ENCODE results near the gene TRAPPC2L. TPM values are rescaled to one million over a fixed set of nuclear protein-coding genes. Genes with fewer than 3 reads are reported as not detected.

Gene TRAPPC2L
- total and polyA plus RNA-seq, 10 of the 15 experiments (the other 5 are each of a cell fraction or from before 2014, with no cell fraction given): 56.3 to 363 (median 118) TPM

GRCh38 chr16:88846088-88846487 lies 10.8 kb upstream of the TRAPPC2L start (continued):
- TF ChIP-seq, protein P1, sequence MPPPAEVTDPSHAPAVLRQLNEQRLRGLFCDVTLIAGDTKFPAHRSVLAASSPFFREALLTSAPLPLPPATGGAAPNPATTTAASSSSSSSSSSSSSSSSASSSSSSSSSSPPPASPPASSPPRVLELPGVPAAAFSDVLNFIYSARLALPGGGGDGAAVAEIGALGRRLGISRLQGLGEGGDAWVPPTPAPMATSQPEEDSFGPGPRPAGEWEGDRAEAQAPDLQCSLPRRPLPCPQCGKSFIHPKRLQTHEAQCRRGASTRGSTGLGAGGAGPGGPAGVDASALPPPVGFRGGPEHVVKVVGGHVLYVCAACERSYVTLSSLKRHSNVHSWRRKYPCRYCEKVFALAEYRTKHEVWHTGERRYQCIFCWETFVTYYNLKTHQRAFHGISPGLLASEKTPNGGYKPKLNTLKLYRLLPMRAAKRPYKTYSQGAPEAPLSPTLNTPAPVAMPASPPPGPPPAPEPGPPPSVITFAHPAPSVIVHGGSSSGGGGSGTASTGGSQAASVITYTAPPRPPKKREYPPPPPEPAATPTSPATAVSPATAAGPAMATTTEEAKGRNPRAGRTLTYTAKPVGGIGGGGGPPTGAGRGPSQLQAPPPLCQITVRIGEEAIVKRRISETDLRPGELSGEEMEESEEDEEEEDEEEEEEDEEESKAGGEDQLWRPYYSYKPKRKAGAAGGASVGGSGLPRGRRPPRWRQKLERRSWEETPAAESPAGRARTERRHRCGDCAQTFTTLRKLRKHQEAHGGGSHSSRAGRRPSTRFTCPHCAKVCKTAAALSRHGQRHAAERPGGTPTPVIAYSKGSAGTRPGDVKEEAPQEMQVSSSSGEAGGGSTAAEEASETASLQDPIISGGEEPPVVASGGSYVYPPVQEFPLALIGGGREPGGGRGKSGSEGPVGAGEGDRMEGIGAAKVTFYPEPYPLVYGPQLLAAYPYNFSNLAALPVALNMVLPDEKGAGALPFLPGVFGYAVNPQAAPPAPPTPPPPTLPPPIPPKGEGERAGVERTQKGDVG (CRISPR knock-in tag; IDR thresholded peaks at IDR 0.05): no peak

DNA sequence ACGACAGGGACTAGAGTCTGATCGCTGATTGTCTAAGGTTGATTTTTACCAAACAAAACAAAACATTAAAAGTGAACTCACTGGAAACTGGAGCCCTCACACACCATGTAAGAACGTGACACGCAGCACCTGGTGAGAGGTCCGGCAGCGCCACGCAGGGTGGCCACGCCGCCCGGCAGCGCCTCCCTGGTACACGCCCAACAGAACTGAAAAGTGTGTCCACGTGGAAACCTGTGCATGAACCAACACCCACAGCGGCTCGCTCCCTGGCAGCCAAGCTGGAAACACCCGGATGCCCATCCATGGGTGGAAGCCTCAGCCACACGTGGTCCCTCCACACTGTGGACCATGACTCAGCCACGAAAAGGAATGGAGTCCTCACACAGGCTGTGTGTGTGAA lies 9.3 kb upstream of the TRAPPC2L start:
- FAIRE-seq: no peak
- H3K79me2 ChIP-seq (ENCODE audit: control insufficient read depth, insufficient read depth, low read length): no peaks in the 10 kb centered on the region
- no TSS peak for BruUV-seq (replicated peaks)
- WGBS (ENCODE audit: insufficient coverage, insufficient replicate concordance, low lambda C conversion rate, missing lambda C conversion rate): 86% methylated on average over 18 of the region's 18 CpGs
- no peak overlapping the region for H3K4me2 ChIP-seq (ENCODE audit: control insufficient read depth, insufficient read depth)
- H2AFZ ChIP-seq (ENCODE audit: control insufficient read depth, low read depth, low read length): no peak overlapping the region
- no peaks in the 10 kb centered on the region for H3K4me1 ChIP-seq (ENCODE audit: control insufficient read depth, insufficient read depth, low read length)
- no peak overlapping the region for H3K27ac ChIP-seq (ENCODE audit: control insufficient read depth, insufficient read depth)
- H3K36me3 ChIP-seq (ENCODE audit: control insufficient read depth in 2 of 2, insufficient read depth in 2 of 2, low read length in 1 of 2): no peaks in the 10 kb centered on the region
- in situ Hi-C loops (cut with MboI) (no loop called here), intact Hi-C loops (cut with micrococcal nuclease; ENCODE audit: unreplicated experiment) (no loop called here)
- CTCF ChIA-PET: no interaction called here
- TF ChIP-seq EGR1 (IDR thresholded peaks at IDR 0.05; ENCODE audit: borderline replicate concordance in 1 of 2, low read depth in 2 of 2, low read length in 2 of 2) (no peak), PML (IDR thresholded peaks at IDR 0.05; ENCODE audit: low read length) (no peak), HDAC2 (IDR thresholded peaks at IDR 0.05) (no peak), MEF2B (IDR thresholded peaks at IDR 0.05; ENCODE audit: partially characterized antibody, poor library complexity, severe bottlenecking) (no peak), PAX8 (IDR thresholded peaks at IDR 0.05) (no peak), CREM (IDR thresholded peaks at IDR 0.05; ENCODE audit: low read depth) (no peak), MXI1 (IDR thresholded peaks at IDR 0.05; ENCODE audit: low read depth, low read length) (no peak), EED (IDR thresholded peaks at IDR 0.05; ENCODE audit: low read depth) (no peak)
- TF ChIP-seq, protein P2, sequence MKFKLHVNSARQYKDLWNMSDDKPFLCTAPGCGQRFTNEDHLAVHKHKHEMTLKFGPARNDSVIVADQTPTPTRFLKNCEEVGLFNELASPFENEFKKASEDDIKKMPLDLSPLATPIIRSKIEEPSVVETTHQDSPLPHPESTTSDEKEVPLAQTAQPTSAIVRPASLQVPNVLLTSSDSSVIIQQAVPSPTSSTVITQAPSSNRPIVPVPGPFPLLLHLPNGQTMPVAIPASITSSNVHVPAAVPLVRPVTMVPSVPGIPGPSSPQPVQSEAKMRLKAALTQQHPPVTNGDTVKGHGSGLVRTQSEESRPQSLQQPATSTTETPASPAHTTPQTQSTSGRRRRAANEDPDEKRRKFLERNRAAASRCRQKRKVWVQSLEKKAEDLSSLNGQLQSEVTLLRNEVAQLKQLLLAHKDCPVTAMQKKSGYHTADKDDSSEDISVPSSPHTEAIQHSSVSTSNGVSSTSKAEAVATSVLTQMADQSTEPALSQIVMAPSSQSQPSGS (IDR thresholded peaks at IDR 0.05; ENCODE audit: low read length): no peak
- TF ChIP-seq, protein P3, sequence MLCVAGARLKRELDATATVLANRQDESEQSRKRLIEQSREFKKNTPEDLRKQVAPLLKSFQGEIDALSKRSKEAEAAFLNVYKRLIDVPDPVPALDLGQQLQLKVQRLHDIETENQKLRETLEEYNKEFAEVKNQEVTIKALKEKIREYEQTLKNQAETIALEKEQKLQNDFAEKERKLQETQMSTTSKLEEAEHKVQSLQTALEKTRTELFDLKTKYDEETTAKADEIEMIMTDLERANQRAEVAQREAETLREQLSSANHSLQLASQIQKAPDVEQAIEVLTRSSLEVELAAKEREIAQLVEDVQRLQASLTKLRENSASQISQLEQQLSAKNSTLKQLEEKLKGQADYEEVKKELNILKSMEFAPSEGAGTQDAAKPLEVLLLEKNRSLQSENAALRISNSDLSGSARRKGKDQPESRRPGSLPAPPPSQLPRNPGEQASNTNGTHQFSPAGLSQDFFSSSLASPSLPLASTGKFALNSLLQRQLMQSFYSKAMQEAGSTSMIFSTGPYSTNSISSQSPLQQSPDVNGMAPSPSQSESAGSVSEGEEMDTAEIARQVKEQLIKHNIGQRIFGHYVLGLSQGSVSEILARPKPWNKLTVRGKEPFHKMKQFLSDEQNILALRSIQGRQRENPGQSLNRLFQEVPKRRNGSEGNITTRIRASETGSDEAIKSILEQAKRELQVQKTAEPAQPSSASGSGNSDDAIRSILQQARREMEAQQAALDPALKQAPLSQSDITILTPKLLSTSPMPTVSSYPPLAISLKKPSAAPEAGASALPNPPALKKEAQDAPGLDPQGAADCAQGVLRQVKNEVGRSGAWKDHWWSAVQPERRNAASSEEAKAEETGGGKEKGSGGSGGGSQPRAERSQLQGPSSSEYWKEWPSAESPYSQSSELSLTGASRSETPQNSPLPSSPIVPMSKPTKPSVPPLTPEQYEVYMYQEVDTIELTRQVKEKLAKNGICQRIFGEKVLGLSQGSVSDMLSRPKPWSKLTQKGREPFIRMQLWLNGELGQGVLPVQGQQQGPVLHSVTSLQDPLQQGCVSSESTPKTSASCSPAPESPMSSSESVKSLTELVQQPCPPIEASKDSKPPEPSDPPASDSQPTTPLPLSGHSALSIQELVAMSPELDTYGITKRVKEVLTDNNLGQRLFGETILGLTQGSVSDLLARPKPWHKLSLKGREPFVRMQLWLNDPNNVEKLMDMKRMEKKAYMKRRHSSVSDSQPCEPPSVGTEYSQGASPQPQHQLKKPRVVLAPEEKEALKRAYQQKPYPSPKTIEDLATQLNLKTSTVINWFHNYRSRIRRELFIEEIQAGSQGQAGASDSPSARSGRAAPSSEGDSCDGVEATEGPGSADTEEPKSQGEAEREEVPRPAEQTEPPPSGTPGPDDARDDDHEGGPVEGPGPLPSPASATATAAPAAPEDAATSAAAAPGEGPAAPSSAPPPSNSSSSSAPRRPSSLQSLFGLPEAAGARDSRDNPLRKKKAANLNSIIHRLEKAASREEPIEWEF (IDR thresholded peaks at IDR 0.05; ENCODE audit: insufficient replicate concordance, low read depth, low read length): no peak
- H3K27me3 ChIP-seq (replicated peaks in 1 of 2; ENCODE audit: control insufficient read depth in 2 of 2, insufficient read depth in 2 of 2, low read length in 1 of 2): no peaks in the 10 kb centered on the region
- no peak overlapping the region for H3K4me3 ChIP-seq
- no peak overlapping the region for H3K9ac ChIP-seq (ENCODE audit: control insufficient read depth, insufficient read depth, low read length)
- RAD21 ChIA-PET (ENCODE audit: unreplicated experiment): no interaction called here
- no peak for DNase-seq (ENCODE audit: low read depth, low spot score)
- no peaks in the 10 kb centered on the region for H3K9me3 ChIP-seq (replicated peaks; ENCODE audit: control insufficient read depth, insufficient read depth, low read length)
- SMC1A ChIA-PET (ENCODE audit: uncharacterized antibody, unreplicated experiment): no interaction called here
- no peak for ATAC-seq
- no peaks in the 10 kb centered on the region for H4K20me1 ChIP-seq (ENCODE audit: control insufficient read depth, insufficient read depth)
- POLR2A ChIA-PET: no interaction called here

All from GM12878 (cell line).